Epithelial cell of esophagus (primary cell): ENCODE results near the gene GATAD2B.
"Not testable (repeated sequence)": the region's sequence is repeated elsewhere in the genome, so short reads cannot be mapped to it uniquely, and the experiment has no call there.

ENCODE experiments used
- DNase-seq: peaks from one replicate; pipeline ENCODE4 v3.0.0; 2010; ENCODE audit warnings: low read depth
- H3K4me3 ChIP-seq: 2 replicates; pipeline ENCODE4 v1.5.1; 2011; ENCODE audit warnings: mild to moderate bottlenecking, low read length, control low read depth
- CTCF ChIP-seq: IDR thresholded peaks from 2 replicates; pipeline ENCODE4 v1.5.1; 2011; ENCODE audit warnings: low read depth, mild to moderate bottlenecking, low read length, control low read depth, inconsistent platforms; ENCODE audit not compliant: insufficient read depth; ENCODE audit errors: missing control alignments

Gene GATAD2B

GRCh38 chr1:153903841-153904455 is 18.8 kb downstream of the GATAD2B start:
- DNase-seq, result no peak
- no peak for TF ChIP-seq CTCF
- H3K4me3 ChIP-seq, result no peak overlapping the region

GRCh38 chr1:153899509-153899908 is 23.3 kb downstream of the GATAD2B start:
- H3K4me3 ChIP-seq, result no peak overlapping the region
- no peak for TF ChIP-seq CTCF
- DNase-seq, result no peak

GRCh38 chr1:153895866-153896265 is 26.9 kb downstream of the GATAD2B start:
- DNase-seq, result not testable (repeated sequence)

GRCh38 chr1:153891042-153891441 is 31.7 kb downstream of the GATAD2B start:
- H3K4me3 ChIP-seq, DNase-seq: not testable (repeated sequence)

More at GRCh38 chr1:153895866-153896265, 26.9 kb downstream of the GATAD2B start:
- H3K4me3 ChIP-seq, result not testable (repeated sequence)

GRCh38 chr1:153888533-153888932 is 34.2 kb downstream of the GATAD2B start:
- no peak for TF ChIP-seq CTCF
- no peak for DNase-seq
- no peak overlapping the region for H3K4me3 ChIP-seq

- no peak for TF ChIP-seq CTCF
- DNase-seq, result no peak
Observed at GRCh38 chr1:153886127-153886526, 36.6 kb downstream of the GATAD2B start.

GRCh38 chr1:153883223-153883622 is 39.5 kb downstream of the GATAD2B start:
- no peak for DNase-seq
- TF ChIP-seq CTCF, result no peak
- no peak overlapping the region for H3K4me3 ChIP-seq

More at GRCh38 chr1:153886127-153886526, 36.6 kb downstream of the GATAD2B start:
- no peak overlapping the region for H3K4me3 ChIP-seq

- no peak overlapping the region for H3K4me3 ChIP-seq
- no peak for DNase-seq
Observed at GRCh38 chr1:153882296-153882912, 40.4 kb downstream of the GATAD2B start.

More at GRCh38 chr1:153882296-153882912, 40.4 kb downstream of the GATAD2B start:
- no peak for TF ChIP-seq CTCF
